ENCODE measurements around the gene FITM1.

Gene FITM1

GRCh38 chr14:24146453-24146977 is 16.1 kb downstream of the FITM1 start, which contains the start of gene PSME2:
Gene PSME2, minus strand, starts transcription at chr14:24146610. Its CDS starts 29 bp downstream, at chr14:24146581.
- Histone ChIP-seq H3K27me3 (no peaks in the 10 kb centered on the region), H3K4me1 (no peaks in the 10 kb centered on the region), H3K36me3 (peaks cover 23% of the 10 kb centered on the region), H3K4me3 (ENCODE audit: low read depth, low read length) (peak within 1 kb of the TSS; percentile 90), H3K9me3 (no peaks in the 10 kb centered on the region)
- no peak for TF ChIP-seq CTCF (IDR thresholded peaks at IDR 0.05; ENCODE audit: low read depth, low read length)
- peak; percentile 99 for DNase-seq

GRCh38 chr14:24146978-24147760 is 16.7 kb downstream of the FITM1 start, which contains the start of gene RNF31:
Gene RNF31, plus strand, starts transcription at chr14:24147498. Its CDS starts 201 bp downstream, at chr14:24147699.
- TF ChIP-seq CTCF (IDR thresholded peaks at IDR 0.05; ENCODE audit: low read depth, low read length) = no peak
- Histone ChIP-seq H3K9me3 (no peaks in the 10 kb centered on the region), H3K36me3 (peaks cover 28% of the 10 kb centered on the region), H3K4me1 (no peaks in the 10 kb centered on the region), H3K27me3 (no peaks in the 10 kb centered on the region), H3K4me3 (ENCODE audit: low read depth, low read length) (peak within 1 kb of the TSS; percentile 90)
- peak; percentile 98 for DNase-seq

GRCh38 chr14:24147761-24148428 is 17.4 kb downstream of the FITM1 start:
- peaks cover 34% of the 10 kb centered on the region for H3K36me3 ChIP-seq
- TF ChIP-seq CTCF (IDR thresholded peaks at IDR 0.05; ENCODE audit: low read depth, low read length) = no peak
- H3K4me3 ChIP-seq (ENCODE audit: low read depth, low read length) = peak overlapping the region; percentile 82
- no peaks in the 10 kb centered on the region for H3K9me3 ChIP-seq
- no peak for DNase-seq
- no peaks in the 10 kb centered on the region for H3K4me1 ChIP-seq
- no peaks in the 10 kb centered on the region for H3K27me3 ChIP-seq

- H3K4me1 ChIP-seq = no peaks in the 10 kb centered on the region
- no peak for DNase-seq
- H3K36me3 ChIP-seq = peaks cover 40% of the 10 kb centered on the region
- no peaks in the 10 kb centered on the region for H3K27me3 ChIP-seq
- no peaks in the 10 kb centered on the region for H3K9me3 ChIP-seq
- H3K4me3 ChIP-seq (ENCODE audit: low read depth, low read length) = no peak overlapping the region
- TF ChIP-seq CTCF (IDR thresholded peaks at IDR 0.05; ENCODE audit: low read depth, low read length) = no peak
Observed at GRCh38 chr14:24149302-24149969, 19.0 kb downstream of the FITM1 start.

- TF ChIP-seq CTCF (IDR thresholded peaks at IDR 0.05; ENCODE audit: low read depth, low read length) = no peak
- no peaks in the 10 kb centered on the region for H3K27me3 ChIP-seq
- no peaks in the 10 kb centered on the region for H3K4me1 ChIP-seq
- DNase-seq = no peak
- H3K36me3 ChIP-seq = peaks cover 47% of the 10 kb centered on the region
- no peak overlapping the region for H3K4me3 ChIP-seq (ENCODE audit: low read depth, low read length)
- no peaks in the 10 kb centered on the region for H3K9me3 ChIP-seq
Observed at GRCh38 chr14:24150061-24150460, 19.6 kb downstream of the FITM1 start.

All from BE2C (cell line).